Breast epithelium (tissue), 3 donors: ENCODE results near the gene DENND5B.

ENCODE experiments used
- POLR2A ChIP-seq: fragments of 450-650 bp; IDR thresholded peaks from one replicate; pipeline ENCODE4 v1.6.1; 2016; ENCODE audit warnings: antibody characterized with exemption, mild to moderate bottlenecking, moderate library complexity
- POLR2AphosphoS5 ChIP-seq, 3 donors: sonication (generic); formaldehyde crosslinking; IDR thresholded peaks; one replicate each; pipeline ENCODE4 v1.6.1; 2017; ENCODE audit warnings: antibody characterized with exemption in 3 of 3
- TF ChIP-seq, protein P1 (sequence below), 3 donors: fragments of 450-650 bp; IDR thresholded peaks; one replicate each; pipeline ENCODE4 v1.5.1; 2016 to 2017; ENCODE audit warnings: antibody characterized with exemption in 3 of 3, mild to moderate bottlenecking in 3 of 3, moderate library complexity in 3 of 3

GRCh38 chr12:31518680-31519227 lies 72.2 kb downstream of the DENND5B start:
- TF ChIP-seq POLR2A, result no peak
- TF ChIP-seq, protein P1, sequence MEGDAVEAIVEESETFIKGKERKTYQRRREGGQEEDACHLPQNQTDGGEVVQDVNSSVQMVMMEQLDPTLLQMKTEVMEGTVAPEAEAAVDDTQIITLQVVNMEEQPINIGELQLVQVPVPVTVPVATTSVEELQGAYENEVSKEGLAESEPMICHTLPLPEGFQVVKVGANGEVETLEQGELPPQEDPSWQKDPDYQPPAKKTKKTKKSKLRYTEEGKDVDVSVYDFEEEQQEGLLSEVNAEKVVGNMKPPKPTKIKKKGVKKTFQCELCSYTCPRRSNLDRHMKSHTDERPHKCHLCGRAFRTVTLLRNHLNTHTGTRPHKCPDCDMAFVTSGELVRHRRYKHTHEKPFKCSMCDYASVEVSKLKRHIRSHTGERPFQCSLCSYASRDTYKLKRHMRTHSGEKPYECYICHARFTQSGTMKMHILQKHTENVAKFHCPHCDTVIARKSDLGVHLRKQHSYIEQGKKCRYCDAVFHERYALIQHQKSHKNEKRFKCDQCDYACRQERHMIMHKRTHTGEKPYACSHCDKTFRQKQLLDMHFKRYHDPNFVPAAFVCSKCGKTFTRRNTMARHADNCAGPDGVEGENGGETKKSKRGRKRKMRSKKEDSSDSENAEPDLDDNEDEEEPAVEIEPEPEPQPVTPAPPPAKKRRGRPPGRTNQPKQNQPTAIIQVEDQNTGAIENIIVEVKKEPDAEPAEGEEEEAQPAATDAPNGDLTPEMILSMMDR (IDR thresholded peaks at IDR 0.05), result no peak
- TF ChIP-seq POLR2AphosphoS5 (IDR thresholded peaks at IDR 0.05), result no peak
